ENCODE measurements around the gene IL1RL2. TPM values are rescaled to one million over a fixed set of nuclear protein-coding genes. Genes with fewer than 3 reads are reported as not detected.

Gene IL1RL2
- total and polyA plus RNA-seq, 2 of the 4 experiments (the other 2 are of a cell fraction): 0.09 to 0.36 TPM

DNA sequence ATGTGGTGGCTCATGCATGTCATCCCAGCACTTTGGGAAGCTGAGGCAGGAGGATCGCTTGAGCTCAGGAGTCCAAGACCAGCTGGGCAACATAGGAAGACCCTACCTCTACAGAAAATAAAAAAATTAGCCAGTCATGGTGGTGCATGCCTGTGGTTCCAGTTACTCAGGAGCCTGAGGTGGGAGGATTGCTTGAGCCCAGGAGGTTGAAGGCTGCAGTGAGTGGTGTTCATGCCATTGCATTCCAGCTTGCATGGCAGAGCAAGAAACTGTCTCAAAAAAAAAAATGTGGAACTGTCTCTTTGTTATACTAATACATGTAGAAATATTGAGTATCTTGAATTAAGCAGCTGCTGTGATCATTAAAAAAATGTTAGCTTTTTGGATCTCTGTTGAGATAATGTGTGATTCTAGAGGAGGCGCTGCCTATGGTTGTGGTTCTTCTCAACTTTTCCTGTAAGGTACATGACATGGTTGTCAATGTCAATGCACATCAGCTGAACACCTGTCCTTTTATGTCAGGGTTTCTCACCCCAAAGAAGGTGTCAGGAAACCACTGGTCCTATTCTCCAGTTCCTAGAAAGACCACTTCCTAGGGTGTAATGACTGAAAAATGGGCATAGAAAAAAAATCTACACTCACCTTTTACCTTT, 89.9 kb downstream of the IL1RL2 start:
- H2AK5ac ChIP-seq (ENCODE audit: low read depth, low read length): no peak overlapping the region
- H3K18ac ChIP-seq (ENCODE audit: low read depth, low read length): no peak overlapping the region
- H4K91ac ChIP-seq (ENCODE audit: insufficient read depth, low read depth, low read length): no peak overlapping the region
- H3K9ac ChIP-seq (ENCODE audit: low read depth, low read length): no peak overlapping the region
- H2BK15ac ChIP-seq (ENCODE audit: low read depth, low read length): no peak overlapping the region
- TF ChIP-seq MXI1 (IDR thresholded peaks at IDR 0.05; ENCODE audit: borderline replicate concordance, low read depth, low read length) (no peak), POLR2A (IDR thresholded peaks at IDR 0.05; ENCODE audit: low read depth, low read length) (no peak), SMC3 (IDR thresholded peaks at IDR 0.05; ENCODE audit: low read depth, low read length) (no peak)
- H2BK120ac ChIP-seq (ENCODE audit: low read depth, low read length): no peak overlapping the region
- no peak overlapping the region for H2BK20ac ChIP-seq (ENCODE audit: low read depth, low read length)
- H3K27me3 ChIP-seq (ENCODE audit: control insufficient read depth, insufficient read depth, low read length): no peaks in the 10 kb centered on the region; the same call in 1 of the 2 replicates
- ATAC-seq (ENCODE audit: low read depth) (no peak), DNase-seq (no peak)
- no peak overlapping the region for H3K23ac ChIP-seq (ENCODE audit: low read depth, low read length)
- no peaks in the 10 kb centered on the region for H4K20me1 ChIP-seq (ENCODE audit: insufficient read depth, low read length)
- H3K56ac ChIP-seq (ENCODE audit: extremely low read depth, insufficient read depth, low read length): no peak overlapping the region
- H4K5ac ChIP-seq (ENCODE audit: low read depth, low read length): no peak overlapping the region
- in situ Hi-C loops (cut with MboI; ENCODE audit: low sequenced_read_pairs): no loop called here
- no peaks in the 10 kb centered on the region for H3K79me1 ChIP-seq (ENCODE audit: low read depth in 1 of 2, low read length in 2 of 2)
- H2AK9ac ChIP-seq (replicated peaks; ENCODE audit: low read depth, low read length, poor library complexity): no peak overlapping the region
- H3K14ac ChIP-seq (replicated peaks; ENCODE audit: low read depth, low read length): no peak overlapping the region
- intact Hi-C loops (cut with micrococcal nuclease): no loop called here
- H2BK5ac ChIP-seq (ENCODE audit: low read depth, low read length, poor library complexity, severe bottlenecking): no peak overlapping the region
- H3K4me3 ChIP-seq (ENCODE audit: insufficient read depth, low read depth, low read length): no peak overlapping the region
- no peaks in the 10 kb centered on the region for H3K36me3 ChIP-seq (ENCODE audit: control insufficient read depth, insufficient read depth, low read length)
- no peak overlapping the region for H3K27ac ChIP-seq (ENCODE audit: insufficient read depth, low read length)
- no peaks in the 10 kb centered on the region for H3K9me3 ChIP-seq (ENCODE audit: control insufficient read depth, insufficient read depth, low read length)
- CTCF ChIA-PET: interaction anchor here (0.6 to 0.7 kb wide), 2 partner anchors 62 to 717 kb away, joined by 4 read pairs; no protein-coding TSS in a partner anchor
- no peak overlapping the region for H3K4me2 ChIP-seq (ENCODE audit: low read depth, low read length)
- H3K4ac ChIP-seq (ENCODE audit: low read depth, low read length): no peak overlapping the region
- H4K8ac ChIP-seq (ENCODE audit: low read depth in 2 of 2, low read length in 2 of 2): no peak overlapping the region
- H2AFZ ChIP-seq (replicated peaks; ENCODE audit: low read length, poor library complexity): no peak overlapping the region
- no CpG with 5 or more reads among the region's 2 CpGs for WGBS, 2 experiments (ENCODE audit: extremely low coverage in 2 of 2, insufficient read length in 1 of 2)
- no TSS peak for BruUV-seq (replicated peaks)
- dilution Hi-C loops (cut with HindIII; ENCODE audit: low sequenced_read_pairs, unreplicated experiment): no loop called here
- no peaks in the 10 kb centered on the region for H3K9me1 ChIP-seq (ENCODE audit: insufficient read depth, low read length)
- H3K4me1 ChIP-seq (ENCODE audit: control insufficient read depth, insufficient read depth, low read length): no peaks in the 10 kb centered on the region
- POLR2A ChIA-PET (ENCODE audit: unreplicated experiment): interaction anchor here (0.5 kb wide), 1 partner anchor 228 kb away, joined by 3 read pairs; no protein-coding TSS in a partner anchor

Measured in IMR-90 (cell line).